Hepatocyte (in vitro differentiated cells): ENCODE results near the gene SLC7A7.

Source experiments
- CTCF ChIP-seq: fragments of 200-600 bp; sonication (generic); IDR thresholded peaks from 2 replicates; pipeline ENCODE4 v1.5.1; 2016; ENCODE audit warnings: antibody characterized with exemption, mild to moderate bottlenecking; ENCODE audit not compliant: poor library complexity
- EZH2 ChIP-seq: fragments of 200-600 bp; sonication (generic); IDR thresholded peaks from 2 replicates; pipeline ENCODE4 v1.6.1; 2016; ENCODE audit warnings: antibody characterized with exemption, mild to moderate bottlenecking, borderline replicate concordance
- EZH2phosphoT487 ChIP-seq: fragments of 200-600 bp; sonication (generic); IDR thresholded peaks from one replicate; pipeline ENCODE4 v1.6.1; 2018; ENCODE audit warnings: antibody characterized with exemption, mild to moderate bottlenecking, low read depth, moderate library complexity; ENCODE audit not compliant: unreplicated experiment, severe bottlenecking

DNA sequence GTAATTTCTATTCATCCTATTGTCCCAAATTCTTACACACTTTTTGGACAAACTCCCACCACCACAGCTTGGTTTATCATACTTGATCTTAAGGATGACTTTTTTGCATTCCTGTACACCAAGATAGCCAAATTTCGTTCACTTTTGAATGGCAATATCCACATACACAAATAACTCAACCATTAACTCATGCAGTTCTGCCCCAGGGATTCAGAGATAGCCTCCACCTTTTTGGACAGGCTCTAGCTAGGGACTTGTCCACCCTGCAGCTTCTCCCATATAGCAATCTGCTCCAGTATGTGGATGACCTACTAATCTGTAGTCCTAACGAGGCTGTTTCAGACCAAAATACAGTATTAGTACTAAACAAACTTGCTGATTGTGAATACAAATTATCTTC lies 81.4 kb downstream of the SLC7A7 start:
- no peak for TF ChIP-seq CTCF
- TF ChIP-seq EZH2phosphoT487: no peak
- TF ChIP-seq EZH2: no peak
